Measurements from ENCODE around the gene SPINT3.
A peak's percentile ranks its signal among the peaks of the same experiment; 100 is the strongest.
"Not testable (repeated sequence)": the region's sequence is repeated elsewhere in the genome, so short reads cannot be mapped to it uniquely, and the experiment has no call there.

The SPINT3 gene

GRCh38 chr20:45501600-45501999, 13.8 kb downstream of the SPINT3 start:
- no peak for DNase-seq

DNA sequence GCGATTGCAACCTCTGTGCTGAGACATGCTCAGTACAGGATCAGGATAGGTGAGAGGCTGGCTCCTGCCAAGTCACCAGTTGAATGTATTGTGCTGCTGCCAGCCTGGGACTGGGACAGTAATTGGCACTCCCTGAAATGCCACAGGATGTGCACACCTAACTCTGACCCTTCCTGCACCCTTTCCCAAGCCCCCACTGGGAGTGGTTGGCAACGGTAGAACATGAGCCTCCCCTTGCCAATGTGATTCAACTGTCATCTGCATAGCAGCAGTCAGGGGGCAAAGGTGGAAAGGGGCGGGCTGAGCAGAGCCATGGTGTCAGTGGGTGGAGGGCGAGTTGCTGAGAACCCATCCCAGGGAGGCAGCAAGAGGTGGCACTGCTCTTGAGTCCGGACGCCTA, 15.4 kb downstream of the SPINT3 start:
- DNase-seq: no peak

GRCh38 chr20:45497971-45498494, 17.4 kb downstream of the SPINT3 start:
- no peak for DNase-seq

- DNase-seq: no peak
Measured at GRCh38 chr20:45496166-45496565, 19.3 kb downstream of the SPINT3 start.

- DNase-seq: no peak
Measured at GRCh38 chr20:45495501-45495941, 19.9 kb downstream of the SPINT3 start.

DNA sequence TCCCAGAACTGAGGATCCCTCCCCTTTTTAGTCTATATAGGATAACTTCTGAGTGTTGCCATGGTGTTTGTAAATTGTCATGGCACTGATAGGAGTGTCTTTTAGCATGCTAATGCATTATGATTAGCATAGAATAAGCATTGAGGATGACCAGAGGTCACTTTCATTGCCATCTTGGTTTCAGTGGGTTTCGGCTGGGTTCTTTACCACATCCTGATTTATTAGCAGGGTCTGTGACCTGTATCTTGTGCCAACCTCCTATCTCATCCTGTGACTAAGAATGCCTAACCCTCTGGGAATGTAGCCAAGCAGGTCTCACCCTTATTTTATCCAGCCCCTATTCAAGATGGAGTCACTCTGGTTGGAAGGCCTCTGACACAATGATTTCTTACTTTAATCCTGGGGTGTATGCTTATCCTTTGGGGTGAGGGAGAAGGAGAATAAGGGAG, 26.3 kb downstream of the SPINT3 start:
- no peak for DNase-seq

- no peak for DNase-seq
Measured at GRCh38 chr20:45487231-45487635, 28.2 kb downstream of the SPINT3 start.

- no peak for DNase-seq
Measured at GRCh38 chr20:45485388-45485787, 30.0 kb downstream of the SPINT3 start.

GRCh38 chr20:45484676-45485075, 30.7 kb downstream of the SPINT3 start:
- no peak for DNase-seq

DNA sequence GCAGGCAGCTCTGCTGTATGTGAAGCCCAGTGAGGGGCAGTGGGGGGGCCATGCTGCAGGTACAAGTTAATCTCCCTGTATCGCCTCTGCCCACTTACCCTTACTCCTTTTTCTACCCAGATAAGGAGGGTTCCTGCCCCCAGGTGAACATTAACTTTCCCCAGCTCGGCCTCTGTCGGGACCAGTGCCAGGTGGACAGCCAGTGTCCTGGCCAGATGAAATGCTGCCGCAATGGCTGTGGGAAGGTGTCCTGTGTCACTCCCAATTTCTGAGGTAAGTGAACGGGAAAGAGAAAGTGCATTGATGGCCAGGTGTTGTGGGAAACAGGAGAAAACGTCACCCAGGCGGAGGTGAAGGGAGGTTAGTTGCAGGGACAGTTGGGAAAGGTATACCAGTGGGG, 35.6 kb downstream of the SPINT3 start:
- DNase-seq: no peak

GRCh38 chr20:45477530-45478148, 37.8 kb downstream of the SPINT3 start:
- not testable (repeated sequence) for DNase-seq

GRCh38 chr20:45472286-45472685, 43.1 kb downstream of the SPINT3 start:
- not testable (repeated sequence) for DNase-seq

DNA sequence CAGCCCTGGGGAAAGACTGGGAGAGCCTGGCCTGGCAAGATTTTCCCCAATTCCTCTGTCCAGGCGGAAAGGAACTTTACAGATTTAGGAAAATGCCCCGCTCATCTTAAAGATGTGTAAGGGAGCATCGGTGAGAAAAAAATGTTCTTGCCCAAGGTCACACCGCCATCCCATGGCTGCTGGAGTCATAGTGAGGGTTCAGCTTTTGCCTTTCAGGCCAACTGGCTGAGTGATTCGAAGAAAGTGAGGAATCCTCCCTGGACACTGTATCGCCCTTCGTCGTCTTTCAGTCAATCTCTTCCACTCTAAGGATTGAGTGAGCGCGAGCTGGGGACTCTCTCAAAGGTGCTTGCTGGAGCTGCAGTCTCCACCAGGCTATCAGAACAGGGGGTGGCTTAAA, 44.5 kb downstream of the SPINT3 start:
- DNase-seq: peak; percentile 74

DNA sequence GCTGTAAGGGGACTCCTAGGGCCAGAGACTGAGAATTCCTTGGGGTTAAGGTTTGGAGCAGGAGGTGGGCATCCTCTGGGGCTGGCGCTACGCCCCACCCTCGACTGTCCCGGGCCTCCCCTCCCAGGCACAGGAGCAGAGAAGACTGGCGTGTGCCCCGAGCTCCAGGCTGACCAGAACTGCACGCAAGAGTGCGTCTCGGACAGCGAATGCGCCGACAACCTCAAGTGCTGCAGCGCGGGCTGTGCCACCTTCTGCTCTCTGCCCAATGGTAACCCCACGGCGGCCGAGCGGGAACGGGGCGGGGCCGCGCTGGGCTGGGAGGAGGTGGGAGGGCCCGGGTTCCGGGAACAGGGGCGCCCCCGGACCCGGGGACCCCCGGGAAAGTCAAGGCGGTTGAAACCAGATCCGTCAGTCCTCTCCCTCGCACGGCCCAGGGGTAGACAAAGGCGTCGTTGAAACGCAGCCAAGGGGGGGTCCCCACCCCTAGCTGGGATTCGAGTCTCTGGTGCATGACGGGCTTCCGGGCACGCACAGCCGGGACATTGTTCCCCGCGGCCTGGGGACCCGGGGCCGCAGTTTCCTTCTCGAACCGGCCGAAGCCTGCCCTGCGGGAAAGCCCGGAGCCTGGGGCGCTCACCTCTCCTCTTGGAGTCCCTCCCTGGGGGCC, 45.0 kb downstream of the SPINT3 start:
- DNase-seq: peak; percentile 83

- DNase-seq: peak; percentile 53
Measured at GRCh38 chr20:45469336-45470261, 45.8 kb downstream of the SPINT3 start, which contains the start of gene WFDC2. WFDC2 (plus strand) TSS chr20:45469753; CDS start chr20:45469782, 29 bp downstream.

GRCh38 chr20:45467861-45468260, 47.6 kb downstream of the SPINT3 start:
- no peak for DNase-seq

- no peak for DNase-seq
Measured at GRCh38 chr20:45467172-45467571, 48.2 kb downstream of the SPINT3 start.

GRCh38 chr20:45465491-45466266, 49.7 kb downstream of the SPINT3 start:
- DNase-seq: no peak

- no peak for DNase-seq
Measured at GRCh38 chr20:45463709-45464108, 51.7 kb downstream of the SPINT3 start.

- DNase-seq: no peak
Measured at GRCh38 chr20:45462711-45463509, 52.5 kb downstream of the SPINT3 start.
